Measurements from ENCODE around the gene RBM17.
"Not testable (repeated sequence)": the region's sequence is repeated elsewhere in the genome, so short reads cannot be mapped to it uniquely, and the experiment has no call there.

Gene RBM17

DNA sequence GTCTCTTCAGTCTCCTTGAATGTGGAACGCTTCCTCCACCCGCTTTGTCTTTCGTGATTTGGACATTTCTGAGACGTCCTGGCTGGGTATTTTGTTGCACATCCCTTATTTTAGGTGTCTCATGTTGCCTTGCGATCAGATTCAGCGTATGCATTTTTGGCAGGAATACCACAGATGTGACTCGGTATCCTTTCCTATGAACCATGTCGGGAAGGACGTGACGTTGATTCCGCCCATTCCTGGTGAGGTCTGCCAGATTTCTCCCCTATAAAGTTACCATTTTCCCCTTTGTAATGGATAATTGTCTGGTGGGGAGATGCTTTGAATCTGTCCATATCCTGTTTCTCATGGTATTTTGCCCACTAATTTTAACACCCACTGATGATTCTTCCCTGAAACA is 49.6 kb downstream of the RBM17 start:
- DNase-seq = no peak

DNA sequence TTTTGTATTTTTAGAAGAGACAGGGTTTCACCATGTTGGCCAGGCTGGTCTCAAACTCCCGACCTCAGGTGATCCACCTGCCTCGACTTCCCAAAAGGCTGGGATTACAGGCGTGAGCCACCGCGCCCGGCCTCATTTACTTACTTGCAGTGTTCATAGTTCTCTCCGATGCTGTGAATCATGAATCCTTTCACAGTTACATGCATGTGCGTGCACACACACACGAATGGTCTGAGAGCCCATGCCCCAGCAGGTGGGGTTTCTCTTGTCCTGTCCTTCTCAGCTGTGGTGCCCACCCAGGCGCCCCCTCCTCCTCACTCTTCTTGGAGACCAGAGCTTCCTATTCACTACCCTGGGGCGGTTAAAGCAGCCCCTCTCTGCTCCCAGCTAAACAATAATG is 50.6 kb downstream of the RBM17 start:
- DNase-seq = no peak

DNA sequence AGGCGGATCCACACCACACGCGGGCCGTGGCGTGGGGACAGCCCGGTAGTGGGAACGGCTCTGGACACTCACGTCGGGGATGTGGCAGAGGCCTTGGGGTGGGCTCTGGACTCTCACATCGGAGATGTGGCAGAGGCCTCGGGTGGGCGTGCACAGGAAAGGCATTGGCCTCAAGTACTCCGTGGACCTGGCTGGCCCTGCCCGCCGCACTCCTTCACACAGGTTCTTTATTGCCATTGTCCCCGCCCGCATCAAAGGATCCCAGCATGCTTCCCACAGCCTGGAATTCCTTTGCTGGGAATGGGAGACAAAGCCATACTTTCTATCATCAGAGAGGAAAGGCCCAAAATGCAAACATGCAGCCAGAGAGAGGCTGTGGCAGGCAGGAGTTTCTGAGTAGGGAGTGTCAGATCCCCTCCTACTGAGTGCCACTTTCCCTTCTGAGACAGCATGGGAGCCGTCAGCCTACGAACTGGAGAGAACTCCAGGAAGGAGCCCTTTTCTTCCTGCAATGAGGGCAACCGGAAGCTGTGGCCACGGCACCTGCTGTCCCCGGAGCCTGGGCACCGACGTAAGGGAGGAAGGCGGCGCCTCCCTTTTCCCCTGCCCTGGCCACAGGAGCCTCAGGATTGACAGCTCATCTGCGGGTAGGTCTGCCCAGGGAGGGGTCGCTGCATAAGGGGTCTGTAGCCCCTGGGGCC is 51.5 kb downstream of the RBM17 start:
- no peak for DNase-seq

DNA sequence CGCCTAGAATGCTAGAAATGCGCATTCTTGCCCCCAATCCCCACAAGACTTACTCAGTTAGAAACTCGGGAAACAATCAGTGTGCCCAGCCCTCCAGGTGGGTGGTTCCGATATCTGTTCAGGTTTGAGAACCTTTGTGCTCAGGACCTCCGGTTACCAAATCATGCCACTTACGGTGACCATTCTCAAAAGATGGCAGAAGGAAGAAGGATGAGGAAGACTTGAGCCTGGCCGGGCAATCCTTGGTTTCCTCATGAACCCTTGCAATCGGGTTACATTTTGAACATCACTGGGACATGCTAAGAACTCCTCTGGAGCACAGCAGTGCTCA is 52.1 kb downstream of the RBM17 start:
- no peak for DNase-seq

DNA sequence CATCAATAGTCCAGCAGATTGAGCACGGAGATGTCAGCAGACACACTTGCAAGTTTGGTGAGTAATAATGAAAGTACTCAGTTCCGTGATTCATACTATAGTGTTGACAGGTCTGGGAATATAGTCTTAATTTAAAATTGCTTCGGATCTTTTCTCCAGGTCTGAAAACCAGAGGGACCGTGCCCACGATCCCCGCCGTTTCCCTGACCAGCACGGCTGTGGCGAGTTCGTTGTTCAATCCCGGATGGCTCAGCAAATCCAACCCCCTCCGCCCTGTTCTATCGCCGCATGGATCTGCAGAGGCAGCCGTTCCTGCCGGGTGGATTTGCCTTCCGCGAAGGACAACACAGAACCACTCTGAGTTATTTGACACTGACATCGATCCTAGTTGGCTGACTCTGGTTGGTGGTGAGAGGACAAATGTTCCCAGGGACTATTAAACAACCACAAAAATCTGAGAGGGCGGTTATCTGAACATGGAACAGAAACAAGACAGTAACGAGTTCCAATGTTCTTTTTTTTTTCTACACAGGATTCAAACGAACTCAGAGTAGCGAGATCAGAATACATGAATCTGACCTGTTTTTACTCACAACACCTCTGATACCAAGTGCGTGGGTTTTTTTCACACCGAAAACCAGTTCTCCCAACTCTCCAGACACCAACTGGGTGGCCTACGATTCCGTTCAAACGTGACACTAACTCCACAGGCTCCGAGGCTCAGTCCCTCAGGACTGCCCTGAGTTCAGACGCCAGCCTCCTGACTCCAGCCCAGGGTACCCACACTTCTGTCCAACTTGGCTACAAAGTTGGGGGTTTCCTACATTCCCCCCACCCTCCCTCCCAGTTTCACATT is 52.7 kb downstream of the RBM17 start:
- DNase-seq = peak; percentile 61

DNA sequence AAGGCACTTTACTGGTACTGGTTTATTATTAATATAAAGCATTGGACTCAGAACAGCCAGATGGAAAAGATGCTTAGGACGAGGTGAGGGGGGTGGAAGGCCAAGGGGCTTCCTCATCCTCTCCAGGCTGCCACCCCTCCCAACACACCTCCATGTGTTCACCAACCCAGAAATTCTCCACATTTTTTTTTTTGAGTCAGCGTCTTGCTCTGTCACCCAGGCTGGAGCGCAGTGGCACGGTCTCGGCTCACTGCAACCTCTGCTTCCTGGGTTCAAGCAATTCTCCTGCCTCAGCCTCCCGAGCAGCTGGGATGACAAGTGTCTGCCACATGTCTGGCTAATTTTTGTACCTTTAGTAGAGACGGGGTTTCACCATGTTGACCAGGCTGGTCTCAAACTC is 53.4 kb downstream of the RBM17 start:
- not testable (repeated sequence) for DNase-seq

DNA sequence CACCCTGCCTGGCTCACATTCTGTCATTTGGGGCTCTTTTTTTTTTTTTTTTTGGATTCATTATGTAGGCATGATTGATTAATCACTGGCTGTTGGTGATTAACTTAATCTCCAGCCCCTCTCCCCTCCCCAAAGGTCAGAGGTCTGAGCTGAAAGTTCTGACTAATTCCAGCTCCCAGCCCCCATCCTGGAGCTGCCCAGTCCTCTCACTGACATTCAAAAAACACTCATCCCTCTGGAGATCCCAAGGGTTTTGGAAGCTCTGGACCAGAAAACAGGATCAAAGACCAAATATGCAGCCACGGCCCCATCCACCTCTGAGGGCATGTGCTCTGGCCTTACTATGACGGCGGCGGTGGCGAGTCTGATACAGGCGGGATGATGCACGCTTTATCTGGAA is 53.8 kb downstream of the RBM17 start:
- no peak for DNase-seq

DNA sequence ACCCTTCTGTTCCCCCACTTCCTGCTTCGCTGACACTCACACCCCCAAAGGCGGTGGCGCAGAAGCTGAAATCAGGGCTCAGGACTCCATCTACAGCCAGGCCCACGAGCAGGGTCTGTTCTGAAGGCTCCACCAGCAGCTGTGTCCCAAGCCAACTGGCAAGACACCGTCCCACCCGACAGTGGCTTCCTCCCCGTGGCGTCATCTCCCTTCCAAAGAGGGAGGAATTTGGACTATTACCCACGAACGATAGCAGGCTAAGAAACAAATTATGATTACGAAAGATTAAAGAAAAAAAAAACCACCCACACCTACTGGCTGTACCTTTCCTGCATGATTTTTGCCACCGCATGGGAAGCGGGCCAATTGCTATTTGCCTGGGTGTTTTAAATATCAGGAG is 54.3 kb downstream of the RBM17 start:
- DNase-seq = no peak

DNA sequence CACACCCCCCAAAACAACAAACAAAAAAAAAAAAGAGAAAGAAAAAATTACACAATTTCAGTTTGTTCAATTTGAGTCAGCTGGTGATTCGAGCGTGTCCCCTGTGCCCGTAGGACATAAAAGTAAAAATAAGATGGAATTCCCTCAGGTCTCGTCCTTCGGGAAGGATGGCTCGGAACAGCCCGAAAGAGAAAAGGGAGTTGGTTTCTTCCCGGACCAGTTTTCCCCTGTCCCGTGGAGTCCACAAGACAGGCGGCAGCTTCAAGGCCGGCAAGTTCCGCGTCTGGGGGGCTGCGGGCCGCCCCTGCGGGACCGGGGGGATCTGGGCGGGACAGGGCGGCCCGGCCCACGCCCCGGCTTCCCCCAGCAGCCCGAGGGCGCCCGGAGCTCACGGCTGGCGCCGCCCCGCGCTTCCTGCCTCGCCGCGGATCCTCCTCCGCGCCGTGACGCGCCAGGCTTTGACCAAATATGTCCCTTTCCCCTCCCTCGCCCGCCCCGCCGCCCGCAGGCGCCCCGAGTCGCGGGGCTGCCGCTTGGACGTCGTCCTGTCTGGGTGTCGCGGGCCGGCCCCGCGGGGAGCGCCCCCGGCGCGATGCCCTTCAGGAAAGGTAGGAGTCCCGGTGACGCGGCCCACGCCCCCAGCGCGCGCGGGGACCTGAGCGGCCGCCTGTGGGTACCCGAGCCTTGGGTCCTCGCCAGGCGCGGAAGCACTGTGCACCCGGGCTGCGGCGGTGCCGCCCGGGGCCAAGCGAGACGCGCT is 55.8 kb downstream of the RBM17 start:
- DNase-seq = peak; percentile 21

DNA sequence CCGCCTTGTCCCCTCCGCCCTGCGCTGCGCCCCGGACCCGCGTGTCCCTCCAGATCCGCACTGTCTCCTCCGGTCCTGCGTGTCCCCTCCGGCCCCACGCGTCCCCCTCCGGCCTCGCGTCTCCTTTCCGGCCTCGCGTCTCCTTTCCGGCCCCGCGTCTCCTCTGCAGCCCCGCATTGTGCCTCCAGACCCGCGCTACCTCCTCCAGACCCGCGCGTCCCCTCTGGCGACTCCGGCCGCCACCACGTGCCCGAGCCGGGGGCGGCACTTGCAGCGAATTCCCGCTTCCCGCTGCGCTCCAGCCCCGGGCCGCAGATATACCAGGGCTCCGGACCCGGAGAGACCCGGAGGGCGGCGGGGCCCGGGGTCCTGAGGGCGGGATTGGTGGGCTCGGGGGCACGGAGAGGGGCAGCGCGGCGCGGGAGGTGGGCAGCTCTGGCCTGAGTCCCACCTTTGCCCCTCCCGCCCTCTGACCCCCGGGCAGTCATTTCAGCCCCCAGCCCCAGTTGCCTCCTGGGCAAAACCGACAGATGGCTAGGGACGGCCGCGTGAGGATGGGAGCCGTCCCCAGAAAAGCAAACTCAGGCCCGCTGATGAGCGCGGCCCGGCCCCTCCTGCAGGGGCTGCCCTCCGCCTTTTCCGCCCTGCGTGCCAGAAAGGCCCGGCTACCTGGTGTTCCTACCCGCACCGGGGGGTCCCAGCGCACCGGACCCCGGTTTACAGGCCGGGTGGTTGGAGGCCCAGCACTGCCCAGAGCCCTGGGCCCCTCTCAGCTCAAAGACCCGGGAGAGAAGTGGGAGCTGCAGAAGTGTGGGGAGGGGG is 56.5 kb downstream of the RBM17 start:
- no peak for DNase-seq

DNA sequence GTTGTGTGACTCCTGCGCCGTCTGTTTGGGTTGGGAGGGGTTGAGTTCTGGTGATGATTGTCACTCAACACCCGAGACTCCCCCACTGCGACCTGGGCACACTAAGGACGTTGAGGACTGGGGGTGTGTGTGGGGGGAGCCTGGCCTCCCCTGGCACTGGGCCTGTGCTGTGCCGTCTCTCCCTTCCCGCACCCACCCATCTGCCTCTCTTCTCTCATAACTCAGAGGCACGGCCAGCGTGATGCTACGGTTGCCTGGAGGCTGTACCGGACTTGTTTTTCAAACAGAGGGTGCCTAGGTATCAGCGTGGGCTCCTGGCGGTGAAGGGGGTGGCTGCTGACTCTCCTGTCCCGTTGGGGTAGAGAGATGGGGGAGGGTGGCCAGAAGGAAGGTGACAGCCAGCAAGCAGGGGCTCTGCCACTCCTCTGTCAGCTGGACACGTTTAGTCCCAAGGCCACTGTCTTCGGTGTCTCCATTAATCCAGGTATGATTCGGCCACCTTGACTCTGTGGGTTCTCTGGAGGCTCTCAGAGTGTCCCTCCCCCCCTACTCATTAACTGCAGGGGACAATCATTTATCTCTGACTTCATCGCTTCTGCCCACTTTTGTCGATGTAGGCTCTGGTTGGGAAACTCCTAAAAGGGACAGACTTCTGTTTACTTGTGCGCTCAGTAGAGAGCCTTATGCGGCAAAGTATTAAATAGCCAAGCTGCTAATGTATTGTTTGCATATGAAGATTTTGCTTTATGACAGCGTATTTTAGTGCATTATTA is 57.4 kb downstream of the RBM17 start:
- DNase-seq = no peak

DNA sequence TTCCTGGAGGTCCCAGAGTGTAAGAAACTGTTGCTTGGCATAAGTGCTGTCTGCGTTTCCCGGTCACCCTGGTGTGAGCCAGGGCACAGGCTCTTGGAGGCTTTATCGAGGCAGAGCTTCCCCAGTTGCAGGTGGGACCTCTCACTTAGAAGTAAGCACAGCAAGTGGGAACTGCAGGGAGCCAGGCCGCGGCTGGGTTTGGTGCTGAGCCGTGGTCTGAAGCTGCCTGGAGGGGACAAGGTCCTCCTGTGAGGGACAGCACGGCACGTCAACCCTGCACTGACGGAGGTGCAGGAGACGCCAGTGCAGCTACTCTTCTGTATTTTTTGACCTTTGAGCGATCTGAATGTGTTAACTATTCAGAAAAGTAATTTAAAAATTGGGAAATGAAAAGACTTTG is 58.1 kb downstream of the RBM17 start:
- DNase-seq = no peak

DNA sequence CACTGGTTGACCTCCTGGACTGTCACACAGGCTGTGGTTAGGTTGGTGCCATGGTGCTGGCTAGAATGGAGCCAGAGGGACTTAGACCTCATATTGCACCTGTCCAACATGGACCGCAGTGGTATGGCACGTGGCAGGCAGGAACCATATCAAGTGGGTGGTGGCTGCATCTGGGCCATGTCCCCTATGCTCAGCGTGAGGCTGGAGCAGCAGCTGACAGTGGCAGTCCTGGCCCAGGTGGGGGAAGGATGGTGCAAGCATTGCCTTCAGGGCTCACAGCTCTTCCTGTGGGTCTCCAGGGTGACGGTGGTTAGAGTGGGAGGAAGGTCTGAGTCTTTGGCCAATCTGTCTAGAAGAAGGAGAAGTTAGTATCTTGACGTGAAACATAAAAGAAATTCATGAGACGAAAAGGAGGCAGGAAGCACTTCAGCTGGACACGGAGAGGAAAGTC is 59.4 kb downstream of the RBM17 start:
- DNase-seq = no peak

DNA sequence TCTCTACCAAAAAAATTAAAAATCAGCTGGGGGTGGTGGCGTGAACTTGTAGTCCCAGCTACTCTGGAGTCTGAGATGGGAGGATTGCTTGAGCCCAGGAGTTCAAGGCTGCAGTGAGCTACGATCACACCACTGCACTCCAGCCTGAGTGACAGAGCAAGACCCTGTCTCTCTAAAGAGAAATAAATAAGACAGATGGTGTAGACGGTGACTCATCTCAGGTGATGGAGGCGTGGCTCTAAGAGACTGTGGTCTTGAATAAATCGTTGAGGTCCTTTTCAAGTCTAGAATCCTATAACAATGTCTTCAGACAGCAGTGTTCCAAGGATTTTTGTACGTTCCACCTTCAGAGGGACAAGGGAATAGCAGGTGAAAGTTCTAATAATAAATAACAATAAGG is 60.1 kb downstream of the RBM17 start:
- no peak for DNase-seq

DNA sequence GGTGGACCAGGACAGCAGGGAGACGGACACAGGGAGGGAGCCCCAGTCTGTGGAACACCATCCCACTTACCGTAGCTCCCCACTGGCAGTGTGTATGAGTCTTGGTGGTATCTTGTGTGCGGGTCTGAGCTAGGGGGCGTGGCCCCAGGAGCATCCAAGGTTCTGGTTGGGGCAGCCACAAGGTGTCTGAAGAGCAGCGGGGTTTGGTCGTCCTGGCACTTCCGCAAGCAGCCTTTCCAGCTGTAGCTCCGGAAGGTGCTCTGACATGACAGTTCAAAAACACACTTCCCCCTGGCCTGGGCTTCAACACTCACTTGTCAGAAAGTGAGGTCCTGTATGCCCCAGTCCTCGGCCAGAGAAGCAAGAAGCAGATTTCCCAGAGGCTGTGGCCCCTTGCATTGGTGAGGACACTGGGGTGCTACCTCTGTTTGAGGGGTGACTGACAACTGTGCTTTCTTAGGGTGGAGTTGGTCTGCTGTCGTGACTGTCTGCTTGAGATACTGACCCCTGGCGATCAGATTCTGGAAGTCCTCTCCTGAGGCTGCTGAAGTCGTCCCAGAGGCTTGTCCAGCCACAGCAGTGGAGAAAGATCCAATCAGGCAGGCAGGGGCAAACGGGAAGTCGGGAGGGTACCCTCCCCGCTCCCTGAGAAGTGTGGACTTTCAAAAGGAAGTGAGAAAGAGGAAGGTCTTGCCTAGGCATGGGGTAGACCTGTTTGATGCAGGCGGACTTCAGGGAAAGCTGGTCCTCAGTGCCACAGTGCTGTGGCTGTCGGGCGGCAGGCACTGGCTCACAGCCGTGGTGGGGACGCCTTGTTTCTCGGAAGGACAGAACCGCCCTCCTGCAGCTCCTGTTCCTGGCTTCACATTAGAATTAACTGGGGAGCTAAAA is 62.5 kb downstream of the RBM17 start:
- DNase-seq = no peak

DNA sequence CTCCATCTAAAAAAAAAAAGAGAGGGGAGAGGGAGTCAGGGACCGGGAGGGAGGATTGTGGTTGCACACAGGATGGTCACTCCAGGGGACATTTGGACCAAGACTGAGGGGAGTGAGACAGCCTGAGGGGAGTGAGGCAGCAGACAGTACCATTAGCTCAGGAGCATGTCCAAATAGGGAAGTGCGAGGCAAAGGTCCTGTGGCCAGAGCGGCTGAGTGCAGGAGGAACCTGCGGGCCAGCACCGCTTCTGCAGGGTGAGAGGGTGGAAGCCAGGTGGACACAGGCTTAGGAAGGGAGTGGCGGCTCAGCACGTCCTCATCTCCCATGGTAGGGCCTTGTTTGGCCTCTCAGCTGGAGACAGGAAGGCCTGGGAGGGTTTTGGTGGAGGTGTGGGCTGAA is 65.0 kb downstream of the RBM17 start:
- no peak for DNase-seq

DNA sequence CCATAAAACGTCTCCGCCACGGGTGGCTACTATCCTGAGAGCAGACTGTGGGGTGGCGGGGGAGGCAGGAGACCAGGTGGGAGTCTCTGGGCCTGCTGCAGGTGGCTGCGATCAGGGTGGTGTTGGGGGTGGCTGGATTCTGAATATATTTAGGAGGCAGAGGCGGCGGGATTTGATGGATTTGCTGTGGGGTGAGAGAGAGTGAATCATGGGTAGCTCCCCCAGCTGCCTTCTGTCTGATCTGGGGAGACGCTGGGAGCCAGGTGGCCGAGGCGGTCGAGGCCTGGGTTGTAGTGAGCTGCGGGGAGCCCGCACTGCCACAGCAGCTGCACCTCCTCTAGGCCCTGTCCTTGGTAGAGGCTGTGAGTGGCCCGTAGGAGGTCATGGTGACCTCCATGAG is 65.7 kb downstream of the RBM17 start:
- DNase-seq = no peak

DNA sequence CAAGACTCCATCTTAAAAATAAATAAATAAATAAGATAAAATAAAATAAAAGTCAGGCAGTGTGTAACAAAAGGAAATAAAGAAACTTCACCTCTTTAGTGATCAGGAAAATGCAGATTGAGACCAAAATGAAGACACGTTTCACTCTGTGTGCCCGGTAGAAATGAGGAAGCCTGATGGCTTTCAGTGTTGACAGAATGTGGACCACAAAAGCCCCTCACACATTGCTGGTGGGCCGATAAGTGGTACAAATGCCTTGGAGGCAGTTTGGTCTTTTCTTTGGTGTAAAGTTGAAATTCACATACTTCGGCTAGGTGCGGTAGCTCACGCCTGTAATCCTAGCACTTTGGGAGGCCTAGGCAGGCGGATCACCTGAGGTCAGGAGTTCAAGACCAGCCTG is 69.4 kb downstream of the RBM17 start:
- no peak for DNase-seq

DNA sequence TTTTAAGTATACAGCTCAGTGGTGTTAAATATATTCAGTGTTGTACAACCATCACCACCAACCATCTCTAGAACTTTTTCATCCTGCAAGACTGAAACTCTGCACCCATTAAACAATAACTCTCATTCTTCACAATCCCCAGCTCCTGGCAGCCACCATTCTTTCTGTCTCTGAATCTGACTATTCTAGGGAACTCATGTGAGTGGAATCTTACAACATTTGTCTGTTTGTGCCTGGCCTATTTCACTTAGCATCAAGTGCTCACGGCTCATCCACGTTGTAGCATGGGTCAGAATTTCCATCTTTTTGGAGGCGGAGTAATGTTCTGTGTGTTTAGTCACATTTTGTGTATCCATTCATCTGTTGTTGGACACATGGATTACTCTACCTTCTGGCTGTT is 73.1 kb downstream of the RBM17 start:
- DNase-seq = no peak

DNA sequence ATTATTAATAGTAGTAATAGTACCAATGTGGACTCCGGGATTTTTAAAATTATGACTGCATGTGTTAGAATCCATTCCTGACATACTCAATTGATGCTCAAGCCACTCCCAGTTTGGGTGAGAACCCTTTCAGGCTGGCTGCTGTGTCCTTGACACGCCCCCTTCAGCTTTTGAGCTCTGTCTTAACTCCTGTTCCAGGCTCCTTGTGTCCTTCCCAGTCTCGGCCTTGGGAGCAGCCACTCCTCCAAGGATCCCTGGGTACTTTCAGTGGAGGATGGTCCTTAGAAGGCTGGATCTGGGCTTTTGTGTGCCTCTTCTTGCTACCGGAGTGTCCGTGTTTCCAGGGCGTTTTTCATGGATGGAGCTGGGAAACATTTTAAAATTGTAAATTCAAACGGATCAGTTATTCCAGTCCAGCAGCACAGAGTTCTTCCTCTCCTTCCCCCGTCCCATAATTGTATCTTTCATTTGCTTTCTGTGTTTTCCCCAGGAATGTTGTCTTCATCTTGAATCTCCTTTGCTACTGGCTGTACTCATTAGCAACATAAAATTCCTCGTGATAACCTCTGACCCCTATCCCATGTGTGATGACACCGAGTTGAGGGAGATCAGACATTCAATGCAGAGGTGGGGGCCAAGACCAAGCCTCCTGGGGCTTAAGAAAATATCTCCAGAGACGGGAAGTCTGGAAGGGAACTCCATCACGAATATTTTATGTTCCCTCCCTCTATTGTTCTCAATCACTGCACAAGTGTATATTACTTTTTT is 73.9 kb downstream of the RBM17 start:
- no peak for DNase-seq
